ENCODE data around the gene TCTN1. TPM values are rescaled to one million over a fixed set of nuclear protein-coding genes. Genes with fewer than 3 reads are reported as not detected.

Gene TCTN1
- total RNA-seq = 10 to 100 TPM; 19.4 to 32.5 (median 30.5) TPM

DNA sequence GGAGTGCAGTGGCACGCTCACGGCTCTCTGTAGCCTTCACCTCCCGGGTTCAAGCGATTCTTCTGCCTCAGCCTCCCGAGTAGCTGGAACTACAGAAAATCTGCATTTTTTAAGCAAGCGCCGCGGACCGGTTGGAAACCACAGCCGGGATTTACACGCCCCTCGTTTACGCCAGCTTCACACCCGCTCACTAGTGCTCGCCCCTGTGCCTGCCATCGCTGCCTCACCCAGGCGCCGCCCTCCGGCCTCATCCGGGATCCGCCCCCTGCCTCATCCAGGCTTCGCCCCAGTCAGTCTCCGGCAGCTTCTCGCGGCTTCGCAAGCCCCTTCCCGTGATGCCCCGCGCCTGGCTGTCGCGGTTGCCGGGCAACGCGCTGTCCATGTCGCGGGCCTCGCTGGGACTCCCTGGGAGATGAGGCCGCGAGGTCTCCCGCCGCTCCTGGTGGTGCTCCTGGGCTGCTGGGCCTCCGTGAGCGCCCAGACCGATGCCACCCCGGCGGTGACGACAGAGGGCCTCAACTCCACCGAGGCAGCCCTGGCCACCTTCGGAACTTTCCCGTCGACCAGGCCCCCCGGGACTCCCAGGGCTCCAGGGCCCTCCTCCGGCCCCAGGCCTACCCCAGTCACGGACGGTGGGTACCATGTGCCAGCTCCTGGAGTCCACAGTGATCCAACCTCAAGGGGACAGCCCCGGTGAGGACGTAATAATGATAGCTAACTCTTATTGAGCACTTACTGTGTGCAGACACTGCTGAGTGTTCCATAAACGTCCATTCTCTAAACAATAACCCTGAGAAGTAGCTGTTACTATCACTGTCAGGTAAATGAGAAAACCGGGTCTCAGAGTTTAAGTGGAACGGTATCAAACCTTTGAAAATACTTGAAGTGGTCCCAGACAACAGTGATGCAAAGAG, at the start of gene TCTN1:
Gene TCTN1 (plus strand): TSS at position 359 of the 914 bp plus-strand sequence. CDS start 54 bp downstream, at position 413.
- peaks cover 0 to 18% (median 5%) of the 10 kb centered on the region in 3 donors for H3K4me1 ChIP-seq
- ATAC-seq = peak; percentile 99
- 0 to 10% methylated on average over 5 to 10 of the region's 60 CpGs for WGBS, 2 donors (ENCODE audit: low coverage in 1 of 2)
- peak within 1 kb of the TSS in 3 of 4 donors; percentile 74 to 81 (median 77) for H3K27ac ChIP-seq
- H3K4me3 ChIP-seq = peak within 1 kb of the TSS; percentile 76 to 80
- peak; percentile 25 to 37 for TF ChIP-seq POLR2A (IDR thresholded peaks at IDR 0.05)
- TF ChIP-seq POLR2AphosphoS5 (IDR thresholded peaks at IDR 0.05) = peak; percentile 43
- TF ChIP-seq EP300 (IDR thresholded peaks at IDR 0.05) = no peak
- TF ChIP-seq, protein P1, sequence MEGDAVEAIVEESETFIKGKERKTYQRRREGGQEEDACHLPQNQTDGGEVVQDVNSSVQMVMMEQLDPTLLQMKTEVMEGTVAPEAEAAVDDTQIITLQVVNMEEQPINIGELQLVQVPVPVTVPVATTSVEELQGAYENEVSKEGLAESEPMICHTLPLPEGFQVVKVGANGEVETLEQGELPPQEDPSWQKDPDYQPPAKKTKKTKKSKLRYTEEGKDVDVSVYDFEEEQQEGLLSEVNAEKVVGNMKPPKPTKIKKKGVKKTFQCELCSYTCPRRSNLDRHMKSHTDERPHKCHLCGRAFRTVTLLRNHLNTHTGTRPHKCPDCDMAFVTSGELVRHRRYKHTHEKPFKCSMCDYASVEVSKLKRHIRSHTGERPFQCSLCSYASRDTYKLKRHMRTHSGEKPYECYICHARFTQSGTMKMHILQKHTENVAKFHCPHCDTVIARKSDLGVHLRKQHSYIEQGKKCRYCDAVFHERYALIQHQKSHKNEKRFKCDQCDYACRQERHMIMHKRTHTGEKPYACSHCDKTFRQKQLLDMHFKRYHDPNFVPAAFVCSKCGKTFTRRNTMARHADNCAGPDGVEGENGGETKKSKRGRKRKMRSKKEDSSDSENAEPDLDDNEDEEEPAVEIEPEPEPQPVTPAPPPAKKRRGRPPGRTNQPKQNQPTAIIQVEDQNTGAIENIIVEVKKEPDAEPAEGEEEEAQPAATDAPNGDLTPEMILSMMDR (IDR thresholded peaks at IDR 0.05) = peak in 1 of 4 experiments; percentile 36
- H3K27me3 ChIP-seq = no peaks in the 10 kb centered on the region
- peaks cover 0 to 14% of the 10 kb centered on the region in 2 donors for H3K36me3 ChIP-seq
- no peaks in the 10 kb centered on the region for H3K9me3 ChIP-seq

GRCh38 chr12:110564471-110564991, 49.4 kb upstream of the TCTN1 start:
- Histone ChIP-seq H3K27ac (peak overlapping the region; percentile 7 to 75 (median 60)), H3K4me3 (no peak overlapping the region), H3K4me1 (peaks cover 6 to 78% (median 30%) of the 10 kb centered on the region in 3 donors), H3K27me3 (no peaks in the 10 kb centered on the region), H3K9me3 (no peaks in the 10 kb centered on the region), H3K36me3 (no peaks in the 10 kb centered on the region)
- ATAC-seq = no peak
- no peak for TF ChIP-seq POLR2AphosphoS5 (IDR thresholded peaks at IDR 0.05)
- no peak for TF ChIP-seq EP300 (IDR thresholded peaks at IDR 0.05)
- TF ChIP-seq, protein P1 (IDR thresholded peaks at IDR 0.05) = no peak
- TF ChIP-seq POLR2A (IDR thresholded peaks at IDR 0.05) = no peak
- 28 to 48% methylated on average over 7 to 8 of the region's 8 CpGs for WGBS, 2 donors (ENCODE audit: low coverage in 1 of 2)

GRCh38 chr12:110565894-110566871, 47.7 kb upstream of the TCTN1 start:
- no peak for ATAC-seq

GRCh38 chr12:110566993-110567392, 46.9 kb upstream of the TCTN1 start:
- H3K4me3 ChIP-seq = no peak overlapping the region
- peak overlapping the region in 1 of 4 donors; percentile 75 for H3K27ac ChIP-seq

More at GRCh38 chr12:110565894-110566871, 47.7 kb upstream of the TCTN1 start:
- Histone ChIP-seq H3K27ac (peak overlapping the region in 3 of 4 donors; percentile 15 to 75 (median 32)), H3K9me3 (peaks cover 0 to 5% (median 0%) of the 10 kb centered on the region in 3 donors), H3K4me3 (no peak overlapping the region), H3K27me3 (no peaks in the 10 kb centered on the region), H3K36me3 (no peaks in the 10 kb centered on the region), H3K4me1 (peaks cover 6 to 63% (median 29%) of the 10 kb centered on the region in 3 donors)
- TF ChIP-seq POLR2AphosphoS5 (IDR thresholded peaks at IDR 0.05) (no peak), POLR2A (IDR thresholded peaks at IDR 0.05) (no peak), EP300 (IDR thresholded peaks at IDR 0.05) (no peak)
- TF ChIP-seq, protein P1 (IDR thresholded peaks at IDR 0.05) = no peak
- 50 to 81% methylated on average over 2 to 4 of the region's 8 CpGs for WGBS, 2 donors (ENCODE audit: low coverage in 1 of 2)

More at GRCh38 chr12:110566993-110567392, 46.9 kb upstream of the TCTN1 start:
- TF ChIP-seq, protein P1 (IDR thresholded peaks at IDR 0.05) = no peak
- TF ChIP-seq EP300 (IDR thresholded peaks at IDR 0.05) = no peak
- no peak for TF ChIP-seq POLR2A (IDR thresholded peaks at IDR 0.05)
- TF ChIP-seq POLR2AphosphoS5 (IDR thresholded peaks at IDR 0.05) = no peak
- H3K4me1 ChIP-seq = peaks cover 6 to 55% (median 22%) of the 10 kb centered on the region in 3 donors
- WGBS, 2 donors (ENCODE audit: low coverage in 1 of 2) = 98 to 100% methylated on average over 2 to 4 of the region's 5 CpGs
- no peak for ATAC-seq
- peaks cover 0 to 13% (median 0%) of the 10 kb centered on the region in 3 donors for H3K9me3 ChIP-seq
- no peaks in the 10 kb centered on the region for H3K36me3 ChIP-seq
- H3K27me3 ChIP-seq = no peaks in the 10 kb centered on the region

Measured in gastroesophageal sphincter (tissue), 4 donors.